ENCODE results near the gene CFLAR. TPM values are rescaled to one million over a fixed set of nuclear protein-coding genes. Genes with fewer than 3 reads are reported as not detected.
"Not testable (repeated sequence)": the region's sequence is repeated elsewhere in the genome, so short reads cannot be mapped to it uniquely, and the experiment has no call there.

CFLAR gene
- total RNA-seq, 1 experiment from 2014 or later: 70.1 TPM

GRCh38 chr2:201149064-201149820 lies 33.3 kb downstream of the CFLAR start:
- POLR2A ChIA-PET: interaction anchor here (0.7 to 12.7 kb wide), 14 partner anchors 9 to 259 kb away, joined by 3 to 198 read pairs (median 8); partner anchors contain the start of genes CFLAR, HYCC2, NDUFB3 and ORC2
- BruUV-seq (replicated peaks): TSS peak; percentile 32
- peak overlapping the region; percentile 97 for H3K27ac Mint-ChIP-seq (ENCODE audit: low read depth, unreplicated experiment)
- peaks cover 45% of the 10 kb centered on the region for H3K4me1 Mint-ChIP-seq (ENCODE audit: insufficient read depth, unreplicated experiment)
- no peak for TF ChIP-seq CTCF (IDR thresholded peaks at IDR 0.05; ENCODE audit: unreplicated experiment)
- peaks cover 7% of the 10 kb centered on the region for H3K9me3 Mint-ChIP-seq (ENCODE audit: unreplicated experiment)
- peak; percentile 82 for DNase-seq (ENCODE audit: unreplicated experiment)
- H3K4me3 Mint-ChIP-seq (ENCODE audit: unreplicated experiment): peak overlapping the region; percentile 61
- intact Hi-C loops (cut with micrococcal nuclease): loop anchor here (2.0 kb wide), 1 partner anchor 22 kb away; no protein-coding TSS in a partner anchor
- CTCF ChIA-PET: interaction anchor here (0.9 to 5.2 kb wide), 8 partner anchors 9 to 83 kb away, joined by 3 to 24 read pairs (median 6); no protein-coding TSS in a partner anchor
- no peaks in the 10 kb centered on the region for H3K27me3 Mint-ChIP-seq (ENCODE audit: insufficient read depth, unreplicated experiment)
- H3K36me3 Mint-ChIP-seq (ENCODE audit: insufficient read depth, unreplicated experiment): peaks cover 75% of the 10 kb centered on the region

- ChIA-PET POLR2A (interaction anchor here (0.7 to 12.7 kb wide), 7 partner anchors 22 to 260 kb away, joined by 3 to 198 read pairs (median 9); partner anchors contain the start of genes CFLAR, HYCC2 and NDUFB3), CTCF (interaction anchor here (2.1 kb wide), 1 partner anchor 31 kb away, joined by 13 read pairs; no protein-coding TSS in a partner anchor)
- peak; percentile 54 for DNase-seq (ENCODE audit: unreplicated experiment)
- H3K9me3 Mint-ChIP-seq (ENCODE audit: unreplicated experiment); H3K27me3 Mint-ChIP-seq (ENCODE audit: insufficient read depth, unreplicated experiment); BruUV-seq (replicated peaks): not testable (repeated sequence)
- H3K36me3 Mint-ChIP-seq (ENCODE audit: insufficient read depth, unreplicated experiment): peaks cover 78% of the 10 kb centered on the region
- peaks cover 45% of the 10 kb centered on the region for H3K4me1 Mint-ChIP-seq (ENCODE audit: insufficient read depth, unreplicated experiment)
- peak overlapping the region; percentile 97 for H3K27ac Mint-ChIP-seq (ENCODE audit: low read depth, unreplicated experiment)
- peak overlapping the region; percentile 61 for H3K4me3 Mint-ChIP-seq (ENCODE audit: unreplicated experiment)
- intact Hi-C loops (cut with micrococcal nuclease): loop anchor here (2.0 kb wide), 2 partner anchors 23 to 77 kb away; partner anchors contain the start of gene NDUFB3
Measured at GRCh38 chr2:201149821-201150165, 33.8 kb downstream of the CFLAR start.

- Mint-ChIP-seq H3K4me1 (ENCODE audit: insufficient read depth, unreplicated experiment) (peaks cover 45% of the 10 kb centered on the region), H3K27ac (ENCODE audit: low read depth, unreplicated experiment) (peak overlapping the region; percentile 97), H3K9me3 (ENCODE audit: unreplicated experiment) (peaks cover 7% of the 10 kb centered on the region), H3K4me3 (ENCODE audit: unreplicated experiment) (peak overlapping the region; percentile 46), H3K36me3 (ENCODE audit: insufficient read depth, unreplicated experiment) (peaks cover 78% of the 10 kb centered on the region), H3K27me3 (ENCODE audit: insufficient read depth, unreplicated experiment) (no peaks in the 10 kb centered on the region)
- DNase-seq (ENCODE audit: unreplicated experiment): no peak
- no peak for TF ChIP-seq CTCF (IDR thresholded peaks at IDR 0.05; ENCODE audit: unreplicated experiment)
- CTCF ChIA-PET: interaction anchor here (1.2 to 2.6 kb wide), 3 partner anchors 32 to 82 kb away, joined by 5 to 13 read pairs (median 10); no protein-coding TSS in a partner anchor
- POLR2A ChIA-PET: interaction anchor here (1.0 to 12.7 kb wide), 12 partner anchors 9 to 286 kb away, joined by 3 to 198 read pairs (median 4); partner anchors contain the start of genes CFLAR, CLK1, NDUFB3 and ORC2
- intact Hi-C loops (cut with micrococcal nuclease): loop anchor here (1.0 to 2.0 kb wide), 2 partner anchors 32 to 78 kb away; partner anchors contain the start of gene NDUFB3
- BruUV-seq (replicated peaks): no TSS peak
Measured at GRCh38 chr2:201150454-201151020, 34.6 kb downstream of the CFLAR start.

GRCh38 chr2:201151127-201151981 lies 35.4 kb downstream of the CFLAR start:
- peak; percentile 72 for DNase-seq (ENCODE audit: unreplicated experiment)
- intact Hi-C loops (cut with micrococcal nuclease): loop anchor here (1.0 to 2.0 kb wide), 2 partner anchors 33 to 79 kb away; partner anchors contain the start of gene NDUFB3
- Mint-ChIP-seq H3K4me3 (ENCODE audit: unreplicated experiment) (peak overlapping the region; percentile 46), H3K36me3 (ENCODE audit: insufficient read depth, unreplicated experiment) (peaks cover 78% of the 10 kb centered on the region), H3K27me3 (ENCODE audit: insufficient read depth, unreplicated experiment) (no peaks in the 10 kb centered on the region), H3K27ac (ENCODE audit: low read depth, unreplicated experiment) (peak overlapping the region; percentile 97), H3K4me1 (ENCODE audit: insufficient read depth, unreplicated experiment) (peaks cover 45% of the 10 kb centered on the region), H3K9me3 (ENCODE audit: unreplicated experiment) (peaks cover 7% of the 10 kb centered on the region)
- no peak for TF ChIP-seq CTCF (IDR thresholded peaks at IDR 0.05; ENCODE audit: unreplicated experiment)
- CTCF ChIA-PET: interaction anchor here (1.2 to 2.6 kb wide), 3 partner anchors 33 to 81 kb away, joined by 5 to 13 read pairs (median 10); no protein-coding TSS in a partner anchor
- POLR2A ChIA-PET: interaction anchor here (0.6 to 12.7 kb wide), 13 partner anchors 9 to 720 kb away, joined by 3 to 198 read pairs (median 3); partner anchors contain the start of genes CFLAR, CLK1, KCTD18 and NDUFB3
- BruUV-seq (replicated peaks): TSS peak; percentile 69

Data from MCF 10A (cell line).